ENCODE results near the gene FOXP1. TPM values are rescaled to one million over a fixed set of nuclear protein-coding genes. Genes with fewer than 3 reads are reported as not detected.
A peak's percentile ranks its signal among the peaks of the same experiment; 100 is the strongest.

Gene FOXP1
- total RNA-seq, 1 experiment from 2014 or later, result 6.5 TPM

GRCh38 chr3:71235846-71236245 lies 347.7 kb downstream of the FOXP1 start:
- in situ Hi-C loops (cut with HindIII; ENCODE audit: low pct_unique_long_range_greater_than_20kb, low sequenced_read_pairs), result no loop called here
- DNase-seq (ENCODE audit: low read depth, low spot score), result no peak

- in situ Hi-C loops (cut with HindIII; ENCODE audit: low pct_unique_long_range_greater_than_20kb, low sequenced_read_pairs), result no loop called here
- DNase-seq (ENCODE audit: low read depth, low spot score), result no peak
These were observed 350.6 kb downstream of the FOXP1 start for GRCh38 chr3:71232895-71233294.

GRCh38 chr3:71232175-71232679 lies 351.3 kb downstream of the FOXP1 start:
- in situ Hi-C loops (cut with HindIII; ENCODE audit: low pct_unique_long_range_greater_than_20kb, low sequenced_read_pairs), result no loop called here
- DNase-seq (ENCODE audit: low read depth, low spot score), result no peak

- DNase-seq (ENCODE audit: low read depth, low spot score), result no peak
These were observed 351.8 kb downstream of the FOXP1 start for GRCh38 chr3:71231680-71232079.

GRCh38 chr3:71229905-71230657 lies 353.4 kb downstream of the FOXP1 start:
- in situ Hi-C loops (cut with HindIII; ENCODE audit: low pct_unique_long_range_greater_than_20kb, low sequenced_read_pairs), result no loop called here

More at GRCh38 chr3:71231680-71232079, 351.8 kb downstream of the FOXP1 start:
- in situ Hi-C loops (cut with HindIII; ENCODE audit: low pct_unique_long_range_greater_than_20kb, low sequenced_read_pairs), result no loop called here

GRCh38 chr3:71228156-71228866 lies 355.2 kb downstream of the FOXP1 start:
- no peak for DNase-seq (ENCODE audit: low read depth, low spot score)
- in situ Hi-C loops (cut with HindIII; ENCODE audit: low pct_unique_long_range_greater_than_20kb, low sequenced_read_pairs), result no loop called here

More at GRCh38 chr3:71229905-71230657, 353.4 kb downstream of the FOXP1 start:
- DNase-seq (ENCODE audit: low read depth, low spot score), result no peak

GRCh38 chr3:71227270-71227661 lies 356.3 kb downstream of the FOXP1 start:
- DNase-seq (ENCODE audit: low read depth, low spot score), result peak; percentile 11

GRCh38 chr3:71226565-71227269 lies 356.8 kb downstream of the FOXP1 start:
- DNase-seq (ENCODE audit: low read depth, low spot score), result no peak
- in situ Hi-C loops (cut with HindIII; ENCODE audit: low pct_unique_long_range_greater_than_20kb, low sequenced_read_pairs), result no loop called here

More at GRCh38 chr3:71227270-71227661, 356.3 kb downstream of the FOXP1 start:
- in situ Hi-C loops (cut with HindIII; ENCODE audit: low pct_unique_long_range_greater_than_20kb, low sequenced_read_pairs), result no loop called here

- in situ Hi-C loops (cut with HindIII; ENCODE audit: low pct_unique_long_range_greater_than_20kb, low sequenced_read_pairs), result no loop called here
- no peak for DNase-seq (ENCODE audit: low read depth, low spot score)
These were observed 357.5 kb downstream of the FOXP1 start for GRCh38 chr3:71225951-71226564.

GRCh38 chr3:71225002-71225684 lies 358.4 kb downstream of the FOXP1 start:
- in situ Hi-C loops (cut with HindIII; ENCODE audit: low pct_unique_long_range_greater_than_20kb, low sequenced_read_pairs), result no loop called here

GRCh38 chr3:71219744-71220638 lies 363.5 kb downstream of the FOXP1 start:
- DNase-seq (ENCODE audit: low read depth, low spot score), result no peak
- in situ Hi-C loops (cut with HindIII; ENCODE audit: low pct_unique_long_range_greater_than_20kb, low sequenced_read_pairs), result no loop called here

More at GRCh38 chr3:71225002-71225684, 358.4 kb downstream of the FOXP1 start:
- no peak for DNase-seq (ENCODE audit: low read depth, low spot score)

- no peak for DNase-seq (ENCODE audit: low read depth, low spot score)
- in situ Hi-C loops (cut with HindIII; ENCODE audit: low pct_unique_long_range_greater_than_20kb, low sequenced_read_pairs), result no loop called here
These were observed 365.0 kb downstream of the FOXP1 start for GRCh38 chr3:71218508-71218907.

- in situ Hi-C loops (cut with HindIII; ENCODE audit: low pct_unique_long_range_greater_than_20kb, low sequenced_read_pairs), result no loop called here
- no peak for DNase-seq (ENCODE audit: low read depth, low spot score)
These were observed 365.8 kb downstream of the FOXP1 start for GRCh38 chr3:71217640-71218222.

- no peak for DNase-seq (ENCODE audit: low read depth, low spot score)
- in situ Hi-C loops (cut with HindIII; ENCODE audit: low pct_unique_long_range_greater_than_20kb, low sequenced_read_pairs), result no loop called here
These were observed 368.2 kb downstream of the FOXP1 start for GRCh38 chr3:71215351-71215750.

- in situ Hi-C loops (cut with HindIII; ENCODE audit: low pct_unique_long_range_greater_than_20kb, low sequenced_read_pairs), result no loop called here
- no peak for DNase-seq (ENCODE audit: low read depth, low spot score)
These were observed 368.7 kb downstream of the FOXP1 start for GRCh38 chr3:71214797-71215196.

GRCh38 chr3:71214016-71214415 lies 369.5 kb downstream of the FOXP1 start:
- in situ Hi-C loops (cut with HindIII; ENCODE audit: low pct_unique_long_range_greater_than_20kb, low sequenced_read_pairs), result no loop called here
- DNase-seq (ENCODE audit: low read depth, low spot score), result no peak

Data from SK-MEL-5 (cell line).